Measurements from ENCODE around the gene TNFRSF18. TPM values are rescaled to one million over a fixed set of nuclear protein-coding genes. Genes with fewer than 3 reads are reported as not detected.

Gene TNFRSF18
- total and polyA plus RNA-seq, 7 experiments from 2014 or later, result 0.32 to 81.7 (median 7.6) TPM; not detected in 3

DNA sequence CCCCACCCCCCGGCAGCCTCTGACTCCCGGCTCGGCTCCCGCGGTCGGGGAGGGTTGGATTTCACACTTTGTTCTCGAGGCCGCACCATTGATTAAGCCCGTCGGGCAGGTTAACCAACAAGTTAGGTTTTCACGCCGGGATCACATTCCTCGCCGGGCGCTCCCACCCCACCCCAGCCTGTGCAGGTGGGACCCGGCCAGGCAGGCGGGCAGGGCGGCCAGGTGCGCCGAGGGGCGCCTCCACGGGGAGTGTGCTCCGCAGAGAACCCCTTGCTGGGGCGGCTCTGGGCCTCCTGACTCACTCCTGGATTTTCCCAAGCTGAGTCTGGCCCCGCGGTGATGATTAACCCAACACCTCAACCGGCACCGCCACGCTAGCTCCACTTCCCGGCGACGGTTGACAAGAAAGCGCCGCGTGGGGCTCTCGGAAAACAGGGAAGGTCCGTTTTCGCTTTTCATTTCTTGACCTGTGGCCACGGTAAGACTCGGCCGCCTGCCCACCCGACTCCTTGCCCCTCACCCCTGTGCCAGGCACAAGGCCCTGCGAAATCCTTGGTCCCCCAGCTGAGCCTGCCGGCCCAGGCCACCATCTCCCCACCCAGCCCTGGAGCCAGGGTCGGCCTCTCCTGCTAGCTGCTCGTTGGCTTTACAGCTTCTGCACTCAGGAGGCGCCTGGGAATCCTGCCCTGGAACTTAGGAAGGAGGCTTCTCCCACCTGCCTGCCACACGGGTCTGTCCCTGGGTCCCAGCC is 41.5 kb downstream of the TNFRSF18 start:
- peaks cover 0 to 2% (median under 1%) of the 10 kb centered on the region in 7 donors for H3K4me1 Mint-ChIP-seq
- Histone ChIP-seq H3K27me3 (ENCODE audit: control insufficient read depth in 2 of 2, insufficient read depth in 2 of 2, low read length in 2 of 2) (no peaks in the 10 kb centered on the region), H3K9me3 (ENCODE audit: control insufficient read depth in 2 of 3, low read length in 3 of 3) (no peaks in the 10 kb centered on the region), H3K4me1 (ENCODE audit: control insufficient read depth in 2 of 2, insufficient read depth in 2 of 2, low read length in 2 of 2) (no peaks in the 10 kb centered on the region), H3K4me3 (ENCODE audit: low read length) (no peak overlapping the region), H3K27ac (ENCODE audit: low read depth, low read length) (no peak overlapping the region), H3K36me3 (ENCODE audit: control insufficient read depth in 2 of 3, insufficient read depth in 3 of 3, low read length in 3 of 3) (no peaks in the 10 kb centered on the region)
- no peaks in the 10 kb centered on the region for H3K36me3 Mint-ChIP-seq
- no peak overlapping the region for H3K4me3 Mint-ChIP-seq
- ChIA-PET POLR2A (no interaction called here), CTCF (no interaction called here)
- H3K27ac Mint-ChIP-seq, result no peak overlapping the region
- DNase-seq (peak in 1 of 9 donors; percentile 6), ATAC-seq (no peak)
- H3K27me3 Mint-ChIP-seq, result peaks cover 0 to 2% (median under 1%) of the 10 kb centered on the region in 5 donors
- no peaks in the 10 kb centered on the region for H3K9me3 Mint-ChIP-seq
- intact Hi-C loops (cut with micrococcal nuclease), result no loop called here

DNA sequence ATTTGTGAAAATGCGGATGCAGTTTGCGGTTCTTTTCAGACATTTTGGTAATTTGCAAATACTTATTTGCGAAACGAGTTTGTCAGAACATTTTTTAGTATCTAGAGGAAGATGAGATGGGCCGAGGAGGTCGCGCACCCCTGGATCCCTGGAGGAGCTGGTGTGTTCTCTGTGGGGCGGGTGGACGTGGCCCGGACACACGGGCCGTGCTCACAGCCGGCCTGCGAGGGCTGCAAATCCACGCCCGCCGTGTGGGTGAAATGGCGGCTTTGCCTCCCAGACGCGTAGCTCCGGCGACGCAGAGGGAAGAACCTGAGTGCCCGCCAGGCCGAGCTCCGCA is 42.1 kb downstream of the TNFRSF18 start:
- Histone ChIP-seq H3K36me3 (ENCODE audit: control insufficient read depth in 2 of 3, insufficient read depth in 3 of 3, low read length in 3 of 3) (no peaks in the 10 kb centered on the region), H3K27me3 (ENCODE audit: control insufficient read depth in 2 of 2, insufficient read depth in 2 of 2, low read length in 2 of 2) (no peaks in the 10 kb centered on the region), H3K9me3 (ENCODE audit: control insufficient read depth in 2 of 3, low read length in 3 of 3) (no peaks in the 10 kb centered on the region), H3K27ac (ENCODE audit: low read depth, low read length) (no peak overlapping the region), H3K4me3 (ENCODE audit: low read length) (no peak overlapping the region), H3K4me1 (ENCODE audit: control insufficient read depth in 2 of 2, insufficient read depth in 2 of 2, low read length in 2 of 2) (no peaks in the 10 kb centered on the region)
- ChIA-PET POLR2A (no interaction called here), CTCF (no interaction called here)
- Mint-ChIP-seq H3K27me3 (no peaks in the 10 kb centered on the region), H3K4me3 (no peak overlapping the region), H3K27ac (no peak overlapping the region), H3K36me3 (no peaks in the 10 kb centered on the region), H3K4me1 (peaks cover 0 to 2% (median 0%) of the 10 kb centered on the region in 7 donors), H3K9me3 (no peaks in the 10 kb centered on the region)
- intact Hi-C loops (cut with micrococcal nuclease), result no loop called here
- ATAC-seq (no peak), DNase-seq (no peak)

DNA sequence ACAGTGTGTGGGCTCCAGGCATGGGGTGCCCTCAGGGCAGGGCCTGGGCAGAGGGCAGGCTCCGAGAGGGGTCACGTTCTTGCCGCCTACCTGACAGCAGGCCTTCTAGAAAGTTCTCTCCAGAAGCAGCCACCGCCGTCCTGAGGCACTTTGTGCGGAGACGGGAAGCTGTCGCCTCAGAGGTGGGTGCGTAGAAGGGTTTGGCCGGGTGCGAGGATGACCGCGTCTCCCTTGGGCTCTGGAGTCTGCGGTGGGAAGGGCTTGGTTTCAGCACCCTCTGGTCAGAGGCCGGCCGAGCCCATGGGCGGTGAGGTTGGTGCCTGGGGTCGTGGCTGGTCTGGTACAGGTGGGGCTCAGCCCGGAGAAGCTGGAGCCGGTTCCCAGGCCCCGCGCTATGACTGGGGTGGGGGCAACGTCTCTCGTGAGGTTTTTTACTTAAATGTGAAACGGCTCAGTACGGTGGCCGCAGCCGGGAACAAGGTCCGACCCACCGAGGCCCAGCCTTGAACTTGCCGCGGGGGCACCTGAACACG is 42.8 kb downstream of the TNFRSF18 start:
- no peak for ATAC-seq
- no peaks in the 10 kb centered on the region for H3K27me3 Mint-ChIP-seq
- POLR2A ChIA-PET, result no interaction called here
- H3K4me3 Mint-ChIP-seq, result peak overlapping the region in 1 of 10 donors; percentile 53
- H3K4me3 ChIP-seq (ENCODE audit: low read length), result no peak overlapping the region
- peak overlapping the region in 1 of 9 donors; percentile 34 for H3K27ac Mint-ChIP-seq
- peaks cover 0 to under 1% of the 10 kb centered on the region in 2 donors for H3K4me1 ChIP-seq (ENCODE audit: control insufficient read depth in 2 of 2, insufficient read depth in 2 of 2, low read length in 2 of 2)
- intact Hi-C loops (cut with micrococcal nuclease), result no loop called here
- H3K36me3 Mint-ChIP-seq, result no peaks in the 10 kb centered on the region
- H3K9me3 ChIP-seq (ENCODE audit: control insufficient read depth in 2 of 3, low read length in 3 of 3), result no peaks in the 10 kb centered on the region
- no peak for DNase-seq
- H3K27ac ChIP-seq (ENCODE audit: low read depth, low read length), result no peak overlapping the region
- H3K4me1 Mint-ChIP-seq, result peaks cover 0 to 2% (median 0%) of the 10 kb centered on the region in 7 donors
- no peaks in the 10 kb centered on the region for H3K36me3 ChIP-seq (ENCODE audit: control insufficient read depth in 2 of 3, insufficient read depth in 3 of 3, low read length in 3 of 3)
- no peaks in the 10 kb centered on the region for H3K9me3 Mint-ChIP-seq
- CTCF ChIA-PET, result no interaction called here
- H3K27me3 ChIP-seq (ENCODE audit: control insufficient read depth in 2 of 2, insufficient read depth in 2 of 2, low read length in 2 of 2), result no peaks in the 10 kb centered on the region

DNA sequence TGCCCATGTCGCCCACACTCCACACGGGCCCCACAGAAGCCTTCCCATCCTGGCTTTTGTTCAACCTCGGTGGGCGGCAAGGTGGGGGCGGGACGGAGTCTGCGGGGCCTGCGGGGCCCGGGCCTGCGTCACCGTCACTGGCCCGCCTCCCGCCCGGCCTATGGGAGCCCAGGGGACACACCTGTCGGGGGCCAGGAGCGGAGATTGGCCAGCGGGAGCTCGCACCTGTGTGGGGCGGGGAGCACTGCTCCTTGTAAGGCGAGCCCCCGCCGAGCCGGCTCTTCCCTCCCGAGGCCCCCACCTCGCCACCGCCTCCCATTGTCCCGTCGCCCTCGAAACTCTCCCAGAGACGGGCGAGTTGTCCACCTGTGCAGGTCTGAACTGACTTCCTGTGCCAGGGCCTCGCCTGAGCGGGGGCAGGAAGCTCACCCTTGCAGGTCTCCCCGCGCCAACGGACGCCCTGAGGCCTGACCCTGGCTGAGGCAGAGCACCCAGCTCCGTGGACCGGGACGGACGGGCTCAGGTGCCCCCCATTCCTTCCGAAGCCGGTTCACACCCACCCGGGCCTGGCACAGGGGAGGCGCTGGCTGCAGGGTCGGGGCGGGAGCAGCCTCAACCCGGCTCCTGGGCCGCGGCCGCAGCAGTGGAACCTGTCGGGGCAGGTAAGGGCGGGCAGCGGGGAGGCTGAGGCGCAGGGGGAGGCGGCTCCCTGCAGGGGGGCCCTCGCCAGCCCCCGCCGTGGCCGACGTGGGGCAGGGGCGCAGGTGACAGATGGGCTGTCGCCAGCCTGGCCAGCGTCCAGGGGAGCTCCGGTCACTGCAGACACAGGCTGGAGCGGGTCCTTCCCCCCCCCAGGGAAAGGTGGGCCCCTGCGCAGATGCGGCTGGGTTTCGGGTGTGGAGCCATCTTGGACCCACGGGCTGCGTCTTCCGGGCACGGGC is 43.5 kb downstream of the TNFRSF18 start:
- POLR2A ChIA-PET, result no interaction called here
- Histone ChIP-seq H3K27me3 (ENCODE audit: control insufficient read depth in 2 of 2, insufficient read depth in 2 of 2, low read length in 2 of 2) (no peaks in the 10 kb centered on the region), H3K36me3 (ENCODE audit: control insufficient read depth in 2 of 3, insufficient read depth in 3 of 3, low read length in 3 of 3) (no peaks in the 10 kb centered on the region), H3K4me1 (ENCODE audit: control insufficient read depth in 2 of 2, insufficient read depth in 2 of 2, low read length in 2 of 2) (peaks cover 4 to 5% of the 10 kb centered on the region in 2 donors), H3K27ac (ENCODE audit: low read depth, low read length) (no peak overlapping the region), H3K4me3 (ENCODE audit: low read length) (no peak overlapping the region), H3K9me3 (ENCODE audit: control insufficient read depth in 2 of 3, low read length in 3 of 3) (no peaks in the 10 kb centered on the region)
- Mint-ChIP-seq H3K4me1 (peaks cover 0 to 2% (median 0%) of the 10 kb centered on the region in 7 donors), H3K4me3 (peak overlapping the region in 1 of 10 donors; percentile 53), H3K9me3 (no peaks in the 10 kb centered on the region), H3K27ac (no peak overlapping the region), H3K36me3 (no peaks in the 10 kb centered on the region), H3K27me3 (no peaks in the 10 kb centered on the region)
- DNase-seq, result no peak
- no peak for ATAC-seq
- CTCF ChIA-PET, result no interaction called here
- intact Hi-C loops (cut with micrococcal nuclease), result no loop called here

DNA sequence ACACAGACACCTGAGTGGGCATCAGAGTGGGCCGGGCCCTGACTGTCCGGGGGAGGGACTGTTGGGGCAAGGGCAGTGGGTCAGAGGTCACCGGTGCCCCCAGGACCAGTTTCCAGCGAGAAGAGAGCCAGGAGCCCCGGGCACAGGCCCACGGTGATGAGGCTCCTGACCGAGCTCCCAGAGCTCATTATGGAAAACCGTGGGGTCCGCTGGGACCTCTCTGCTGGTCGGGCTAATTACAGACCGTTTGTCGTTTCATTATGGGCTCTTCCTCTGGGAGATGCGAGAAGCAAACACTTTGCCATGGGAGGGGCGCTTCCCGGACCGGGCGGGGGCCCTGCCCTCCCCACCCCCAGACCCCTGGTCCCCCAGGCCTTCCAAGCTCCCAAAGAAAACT is 44.7 kb downstream of the TNFRSF18 start:
- H3K9me3 ChIP-seq (ENCODE audit: control insufficient read depth in 2 of 3, low read length in 3 of 3), result no peaks in the 10 kb centered on the region
- peaks cover 4 to 5% of the 10 kb centered on the region in 2 donors for H3K4me1 ChIP-seq (ENCODE audit: control insufficient read depth in 2 of 2, insufficient read depth in 2 of 2, low read length in 2 of 2)
- intact Hi-C loops (cut with micrococcal nuclease), result no loop called here
- H3K4me3 ChIP-seq (ENCODE audit: low read length), result no peak overlapping the region
- Mint-ChIP-seq H3K27me3 (no peaks in the 10 kb centered on the region), H3K4me1 (peaks cover 0 to 2% (median 0%) of the 10 kb centered on the region in 7 donors), H3K4me3 (no peak overlapping the region), H3K36me3 (no peaks in the 10 kb centered on the region), H3K9me3 (peaks cover 0 to 1% (median 0%) of the 10 kb centered on the region in 11 donors), H3K27ac (no peak overlapping the region)
- POLR2A ChIA-PET, result no interaction called here
- H3K27ac ChIP-seq (ENCODE audit: low read depth, low read length), result no peak overlapping the region
- ATAC-seq (no peak), DNase-seq (no peak)
- CTCF ChIA-PET, result no interaction called here
- no peaks in the 10 kb centered on the region for H3K36me3 ChIP-seq (ENCODE audit: control insufficient read depth in 2 of 3, insufficient read depth in 3 of 3, low read length in 3 of 3)
- no peaks in the 10 kb centered on the region for H3K27me3 ChIP-seq (ENCODE audit: control insufficient read depth in 2 of 2, insufficient read depth in 2 of 2, low read length in 2 of 2)

DNA sequence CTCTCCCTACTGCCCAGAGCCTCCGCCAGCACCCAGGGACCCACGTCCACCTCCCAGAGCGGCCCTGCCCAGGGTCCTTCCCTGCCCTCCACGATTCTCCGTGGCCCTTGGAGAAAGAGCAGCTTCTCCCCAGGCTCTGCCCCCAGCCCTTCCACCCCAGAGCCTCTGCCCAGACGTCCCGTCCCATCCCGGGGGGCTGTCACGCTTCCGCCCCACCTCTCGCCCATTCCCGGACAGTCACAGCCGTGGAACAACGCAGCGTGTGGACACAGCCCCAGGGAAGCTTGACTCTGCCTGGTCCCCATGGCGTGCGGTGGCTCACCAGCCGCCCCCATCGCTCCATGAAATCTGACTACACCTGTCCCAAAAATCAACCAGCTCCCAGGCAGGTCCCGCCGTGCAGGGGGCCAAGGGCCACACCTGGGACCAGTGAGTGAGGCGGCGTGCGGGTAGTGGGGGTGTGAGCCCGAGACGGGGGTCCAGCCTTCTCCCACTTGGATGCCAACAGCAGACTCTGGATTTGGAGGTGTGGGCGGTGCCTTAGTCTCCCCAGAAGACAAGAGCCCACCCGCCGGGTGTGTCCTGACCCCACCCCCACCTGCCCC is 45.2 kb downstream of the TNFRSF18 start:
- no peak for DNase-seq
- no peak for ATAC-seq
- intact Hi-C loops (cut with micrococcal nuclease), result no loop called here
- Mint-ChIP-seq H3K4me1 (peaks cover 0 to 5% (median 0%) of the 10 kb centered on the region in 7 donors), H3K27ac (no peak overlapping the region), H3K36me3 (no peaks in the 10 kb centered on the region), H3K9me3 (peaks cover 0 to 1% (median 0%) of the 10 kb centered on the region in 11 donors), H3K4me3 (no peak overlapping the region), H3K27me3 (no peaks in the 10 kb centered on the region)
- H3K36me3 ChIP-seq (ENCODE audit: control insufficient read depth in 2 of 3, insufficient read depth in 3 of 3, low read length in 3 of 3), result no peaks in the 10 kb centered on the region
- peaks cover 4 to 5% of the 10 kb centered on the region in 2 donors for H3K4me1 ChIP-seq (ENCODE audit: control insufficient read depth in 2 of 2, insufficient read depth in 2 of 2, low read length in 2 of 2)
- no peaks in the 10 kb centered on the region for H3K9me3 ChIP-seq (ENCODE audit: control insufficient read depth in 2 of 3, low read length in 3 of 3)
- H3K27me3 ChIP-seq (ENCODE audit: control insufficient read depth in 2 of 2, insufficient read depth in 2 of 2, low read length in 2 of 2), result no peaks in the 10 kb centered on the region
- no peak overlapping the region for H3K27ac ChIP-seq (ENCODE audit: low read depth, low read length)
- CTCF ChIA-PET, result no interaction called here
- POLR2A ChIA-PET, result no interaction called here
- no peak overlapping the region for H3K4me3 ChIP-seq (ENCODE audit: low read length)

Measured in naive thymus-derived CD4-positive, alpha-beta T cell (primary cell).